ENCODE measurements around the gene TMEM253. TPM values are rescaled to one million over a fixed set of nuclear protein-coding genes. Genes with fewer than 3 reads are reported as not detected.
A peak's percentile ranks its signal among the peaks of the same experiment; 100 is the strongest.

The TMEM253 gene
- total RNA-seq, 4 donors from 2014 or later = 9.1 to 140 (median 124) TPM

DNA sequence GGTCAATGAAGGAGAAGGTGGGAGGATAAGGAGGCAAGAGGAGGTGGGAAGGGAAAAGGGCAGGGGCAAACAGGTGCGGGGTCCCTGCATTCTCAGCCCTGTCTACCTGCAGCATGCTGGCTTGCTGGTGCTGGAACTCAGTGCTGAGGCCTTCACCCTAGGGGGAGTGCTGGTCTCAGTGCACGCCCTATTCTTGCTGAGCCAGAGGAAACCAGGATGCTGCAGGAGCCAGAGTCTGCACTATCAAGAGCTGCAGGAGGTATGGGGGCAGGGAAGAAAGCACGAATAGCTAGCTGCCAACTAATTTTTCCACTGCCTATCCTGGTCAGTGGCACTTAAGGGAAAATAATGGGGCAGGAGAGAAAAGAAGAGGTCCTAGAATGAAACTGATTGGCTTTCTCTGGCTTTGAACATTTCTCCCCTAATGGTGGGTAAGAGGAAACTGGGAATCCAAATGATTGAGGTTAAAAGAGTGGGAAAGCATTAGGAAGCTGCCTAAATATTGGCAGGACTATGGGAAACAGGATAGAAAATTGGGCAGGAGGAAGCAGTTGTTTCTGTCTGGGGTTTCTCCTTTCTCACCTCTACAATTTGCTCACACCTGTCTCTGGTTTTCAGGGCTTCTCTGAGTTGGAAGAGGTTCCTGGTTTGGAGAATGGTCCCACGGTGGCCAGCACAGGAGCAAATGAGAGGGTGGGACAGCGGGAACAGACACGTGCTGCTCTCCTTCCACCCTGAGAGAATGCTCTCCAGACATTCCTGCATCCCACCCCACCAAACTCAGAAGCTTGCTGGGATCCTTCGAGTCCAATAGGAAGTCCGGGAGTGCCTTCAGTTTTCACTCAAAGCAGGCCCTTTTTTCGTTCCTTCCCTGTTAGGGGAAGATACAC lies 1.9 kb downstream of the TMEM253 start:
- TF ChIP-seq POLR2A (IDR thresholded peaks at IDR 0.05) = peak in 1 of 2 donors; percentile 37
- TF ChIP-seq, protein P1, sequence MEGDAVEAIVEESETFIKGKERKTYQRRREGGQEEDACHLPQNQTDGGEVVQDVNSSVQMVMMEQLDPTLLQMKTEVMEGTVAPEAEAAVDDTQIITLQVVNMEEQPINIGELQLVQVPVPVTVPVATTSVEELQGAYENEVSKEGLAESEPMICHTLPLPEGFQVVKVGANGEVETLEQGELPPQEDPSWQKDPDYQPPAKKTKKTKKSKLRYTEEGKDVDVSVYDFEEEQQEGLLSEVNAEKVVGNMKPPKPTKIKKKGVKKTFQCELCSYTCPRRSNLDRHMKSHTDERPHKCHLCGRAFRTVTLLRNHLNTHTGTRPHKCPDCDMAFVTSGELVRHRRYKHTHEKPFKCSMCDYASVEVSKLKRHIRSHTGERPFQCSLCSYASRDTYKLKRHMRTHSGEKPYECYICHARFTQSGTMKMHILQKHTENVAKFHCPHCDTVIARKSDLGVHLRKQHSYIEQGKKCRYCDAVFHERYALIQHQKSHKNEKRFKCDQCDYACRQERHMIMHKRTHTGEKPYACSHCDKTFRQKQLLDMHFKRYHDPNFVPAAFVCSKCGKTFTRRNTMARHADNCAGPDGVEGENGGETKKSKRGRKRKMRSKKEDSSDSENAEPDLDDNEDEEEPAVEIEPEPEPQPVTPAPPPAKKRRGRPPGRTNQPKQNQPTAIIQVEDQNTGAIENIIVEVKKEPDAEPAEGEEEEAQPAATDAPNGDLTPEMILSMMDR (IDR thresholded peaks at IDR 0.05) = no peak
- Histone ChIP-seq H3K36me3 (no peaks in the 10 kb centered on the region), H3K27ac (peak overlapping the region; percentile 93 to 97 (median 96)), H3K27me3 (no peaks in the 10 kb centered on the region), H3K4me3 (peak overlapping the region; percentile 60 to 82 (median 66)), H3K9me3 (peaks cover 0 to 4% (median 0%) of the 10 kb centered on the region in 4 donors), H3K4me1 (peaks cover 0 to 50% (median 12%) of the 10 kb centered on the region in 4 donors)
- DNase-seq = no peak

DNA sequence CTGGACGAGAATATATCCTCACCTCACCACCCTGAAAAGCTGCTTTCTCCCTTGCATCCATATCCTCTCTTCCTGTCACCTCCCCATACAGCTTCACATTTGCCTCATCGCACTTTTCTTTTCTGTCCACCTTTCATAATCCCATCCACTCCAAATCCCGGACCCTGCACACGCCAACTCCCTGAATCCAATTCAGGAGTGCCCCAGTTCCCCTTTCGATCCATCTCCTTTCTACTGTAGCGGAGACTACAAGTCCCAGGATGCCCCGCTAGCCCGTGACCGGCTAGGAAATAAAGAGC lies 2.5 kb downstream of the TMEM253 start:
- peaks cover 0 to 49% (median 12%) of the 10 kb centered on the region in 4 donors for H3K4me1 ChIP-seq
- peak overlapping the region; percentile 93 to 97 (median 96) for H3K27ac ChIP-seq
- no peaks in the 10 kb centered on the region for H3K27me3 ChIP-seq
- H3K36me3 ChIP-seq = no peaks in the 10 kb centered on the region
- H3K9me3 ChIP-seq = peaks cover 0 to 4% (median 0%) of the 10 kb centered on the region in 4 donors
- H3K4me3 ChIP-seq = peak overlapping the region; percentile 60 to 82 (median 66)
- TF ChIP-seq, protein P1 (IDR thresholded peaks at IDR 0.05) = no peak
- TF ChIP-seq POLR2A (IDR thresholded peaks at IDR 0.05) = no peak
- DNase-seq = no peak

DNA sequence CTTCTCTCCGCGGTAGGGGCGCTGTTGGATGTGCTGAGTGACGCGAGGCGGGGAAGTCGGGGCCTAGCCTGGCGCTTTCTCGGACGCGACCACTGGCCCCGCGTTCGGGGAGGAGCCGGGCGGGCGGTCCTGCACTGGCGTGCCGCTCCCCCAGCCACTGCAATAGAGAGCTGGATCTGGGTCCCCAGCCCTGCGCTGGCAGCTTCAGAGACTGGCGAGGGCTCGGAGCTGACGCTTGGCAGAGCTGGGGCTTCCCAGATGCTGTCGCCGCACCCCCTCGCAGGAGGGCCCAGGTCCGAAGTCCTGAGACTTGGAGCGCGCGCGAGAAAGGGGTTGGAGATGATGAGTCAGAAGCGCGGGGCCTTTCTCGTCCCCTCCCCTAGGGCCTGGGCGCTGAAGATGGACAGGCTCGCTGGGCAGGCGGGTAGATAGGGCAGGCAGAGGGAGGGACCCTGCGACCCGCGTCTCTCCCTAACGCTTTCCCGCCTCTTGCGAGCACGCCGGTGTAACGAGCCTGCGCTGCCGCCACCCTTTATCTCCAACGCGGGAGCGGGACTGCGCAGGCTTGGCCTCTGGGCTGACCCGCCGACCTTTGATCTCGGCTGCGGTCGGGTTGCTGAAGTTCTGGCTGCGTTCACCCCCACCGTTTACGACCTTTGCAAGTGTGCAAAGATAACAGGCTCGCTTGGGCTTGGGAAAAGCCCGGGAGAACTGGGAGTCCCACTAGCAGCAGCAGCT lies 3.0 kb downstream of the TMEM253 start:
- H3K9me3 ChIP-seq = peaks cover 0 to 4% (median 0%) of the 10 kb centered on the region in 4 donors
- peak overlapping the region; percentile 60 to 82 (median 66) for H3K4me3 ChIP-seq
- peak in 1 of 2 donors; percentile 81 for TF ChIP-seq POLR2A (IDR thresholded peaks at IDR 0.05)
- TF ChIP-seq, protein P1 (IDR thresholded peaks at IDR 0.05) = peak; percentile 75 to 95 (median 88)
- H3K36me3 ChIP-seq = no peaks in the 10 kb centered on the region
- DNase-seq = peak; percentile 97 to 98 (median 97)
- H3K4me1 ChIP-seq = peaks cover 0 to 49% (median 12%) of the 10 kb centered on the region in 4 donors
- H3K27me3 ChIP-seq = no peaks in the 10 kb centered on the region
- H3K27ac ChIP-seq = peak overlapping the region; percentile 93 to 97 (median 96)

DNA sequence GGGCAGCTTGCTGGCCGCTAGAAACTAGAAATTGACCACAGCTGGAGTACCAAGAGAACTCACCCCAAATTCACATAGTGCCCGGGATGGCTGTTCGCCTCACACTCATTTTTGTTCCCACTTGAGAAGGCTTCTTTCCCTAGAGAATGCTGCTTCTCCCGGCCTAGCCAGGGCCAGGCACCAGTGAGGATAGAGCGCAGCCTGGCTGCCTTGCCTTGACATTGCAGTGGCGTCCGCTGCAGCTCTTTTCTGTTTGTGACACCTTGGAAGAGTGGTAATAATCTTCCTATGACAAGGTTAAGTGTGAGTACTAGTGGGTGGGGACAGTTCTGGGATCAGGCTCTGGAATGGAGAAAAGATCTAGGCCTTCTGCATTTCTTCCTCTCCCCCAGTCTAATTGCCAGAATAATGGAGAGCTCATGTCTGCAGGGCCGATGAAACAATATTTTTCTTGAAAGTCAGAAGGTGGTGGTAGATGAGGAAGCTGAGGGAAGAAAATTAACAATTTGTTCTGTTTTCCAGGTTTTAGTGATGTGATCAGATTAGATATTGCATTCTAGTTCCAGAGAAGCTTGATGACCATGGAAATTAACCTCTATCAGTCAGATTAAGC lies 3.7 kb downstream of the TMEM253 start:
- TF ChIP-seq POLR2A (IDR thresholded peaks at IDR 0.05) = no peak
- TF ChIP-seq, protein P1 (IDR thresholded peaks at IDR 0.05) = peak; percentile 92 to 99 (median 96)
- Histone ChIP-seq H3K4me3 (peak overlapping the region; percentile 60 to 82 (median 66)), H3K27me3 (no peaks in the 10 kb centered on the region), H3K36me3 (no peaks in the 10 kb centered on the region), H3K27ac (peak overlapping the region; percentile 93 to 97 (median 96)), H3K4me1 (peaks cover 0 to 44% (median 12%) of the 10 kb centered on the region in 4 donors), H3K9me3 (peaks cover 0 to 4% (median 0%) of the 10 kb centered on the region in 4 donors)
- peak; percentile 78 to 90 (median 88) for DNase-seq

DNA sequence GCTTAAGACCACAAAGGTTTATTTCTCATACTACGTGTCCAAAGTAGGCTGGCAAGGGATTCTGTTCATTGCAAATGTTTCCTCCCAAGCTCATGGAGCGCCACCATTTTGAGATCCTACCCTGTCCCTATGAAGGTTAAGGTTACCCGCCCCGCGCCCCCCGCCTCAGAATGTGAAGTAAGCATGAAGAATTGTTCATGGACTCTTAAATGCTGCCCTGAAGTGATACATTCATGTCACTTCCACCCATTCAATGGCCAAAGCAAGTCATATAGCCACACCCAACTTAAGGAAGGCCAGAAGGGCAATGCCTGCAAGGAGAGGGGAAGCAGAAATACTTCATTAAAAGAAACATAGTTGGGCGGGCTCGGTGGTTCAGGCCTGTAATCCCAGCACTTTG lies 4.2 kb downstream of the TMEM253 start:
- TF ChIP-seq, protein P1 (IDR thresholded peaks at IDR 0.05) = no peak
- TF ChIP-seq POLR2A (IDR thresholded peaks at IDR 0.05) = no peak
- Histone ChIP-seq H3K36me3 (no peaks in the 10 kb centered on the region), H3K27me3 (no peaks in the 10 kb centered on the region), H3K4me3 (peak overlapping the region in 1 of 4 donors; percentile 65), H3K27ac (peak overlapping the region; percentile 93 to 97 (median 96)), H3K4me1 (peaks cover 0 to 42% (median 12%) of the 10 kb centered on the region in 4 donors), H3K9me3 (peaks cover 0 to 4% (median 0%) of the 10 kb centered on the region in 4 donors)
- DNase-seq = no peak

All from Peyer's patch (tissue), 4 donors.